GM21381 (cell line): ENCODE data around the gene LRGUK.

Source experiments
- ATAC-seq: cut with Tn5 transposase; IDR thresholded peaks from one replicate; pipeline ENCODE4 v1.9.1; 2021; ENCODE audit warnings: mild to moderate bottlenecking, moderate library complexity; ENCODE audit not compliant: unreplicated experiment

The LRGUK gene

GRCh38 chr7:134298902-134299683 is 172.0 kb downstream of the LRGUK start:
- ATAC-seq: no peak

- ATAC-seq: no peak
Measured at GRCh38 chr7:134300988-134301387, 173.8 kb downstream of the LRGUK start.

GRCh38 chr7:134301592-134301991 is 174.5 kb downstream of the LRGUK start:
- no peak for ATAC-seq

- no peak for ATAC-seq
Measured at GRCh38 chr7:134302120-134302519, 175.0 kb downstream of the LRGUK start.

- ATAC-seq: no peak
Measured at GRCh38 chr7:134307320-134307719, 180.2 kb downstream of the LRGUK start.

GRCh38 chr7:134308548-134308947 is 181.4 kb downstream of the LRGUK start:
- ATAC-seq: no peak

GRCh38 chr7:134311807-134312206 is 184.7 kb downstream of the LRGUK start:
- ATAC-seq: no peak

GRCh38 chr7:134312717-134313116 is 185.6 kb downstream of the LRGUK start:
- no peak for ATAC-seq

GRCh38 chr7:134313543-134313942 is 186.4 kb downstream of the LRGUK start:
- ATAC-seq: no peak
